GM18867 (cell line): ENCODE measurements around the gene CUX1.
A peak's percentile ranks its signal among the peaks of the same experiment; 100 is the strongest.
"Not testable (repeated sequence)": the region's sequence is repeated elsewhere in the genome, so short reads cannot be mapped to it uniquely, and the experiment has no call there.

Experiments
- ATAC-seq: cut with Tn5 transposase; IDR thresholded peaks from one replicate; pipeline ENCODE4 v1.9.1; 2021; ENCODE audit warnings: mild to moderate bottlenecking, moderate library complexity; ENCODE audit not compliant: unreplicated experiment

Gene CUX1

DNA sequence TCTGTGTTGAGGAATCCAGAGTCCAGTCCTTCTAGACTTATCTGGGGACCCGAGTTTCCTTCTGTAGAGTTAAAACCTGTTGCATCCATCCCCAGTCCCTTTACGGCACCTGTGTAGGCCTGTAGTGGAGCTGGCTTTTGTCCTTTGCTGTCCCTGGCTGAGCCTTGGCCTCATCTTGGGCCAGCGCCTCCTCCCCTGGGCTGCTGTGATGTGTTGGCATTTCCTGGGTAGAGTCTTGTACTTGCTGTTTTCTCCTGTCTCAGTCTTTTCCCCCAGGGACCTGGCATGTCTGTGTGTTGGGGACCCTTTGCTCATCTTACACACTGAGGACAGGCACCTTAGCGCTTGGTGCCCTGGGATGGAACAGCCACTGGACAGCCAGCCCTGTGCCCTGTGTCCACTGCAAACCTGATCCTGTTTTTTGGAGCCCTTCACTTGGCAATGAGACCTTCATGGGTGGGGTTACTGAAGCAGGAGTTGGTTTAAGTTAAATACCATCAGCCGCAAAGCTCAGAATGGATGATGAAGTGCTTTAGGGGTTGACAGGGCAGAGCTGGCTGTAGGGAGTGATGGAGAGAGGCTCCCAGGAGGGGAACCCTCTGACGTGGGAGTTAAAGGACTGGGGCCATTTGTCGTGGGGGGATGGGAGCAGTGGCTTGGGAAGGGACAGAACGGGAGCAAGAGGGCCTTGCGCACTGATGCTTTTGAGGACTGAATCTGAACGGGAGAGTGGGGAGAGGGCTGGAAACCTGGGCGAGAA lies 50.9 kb downstream of the CUX1 start:
- no peak for ATAC-seq

DNA sequence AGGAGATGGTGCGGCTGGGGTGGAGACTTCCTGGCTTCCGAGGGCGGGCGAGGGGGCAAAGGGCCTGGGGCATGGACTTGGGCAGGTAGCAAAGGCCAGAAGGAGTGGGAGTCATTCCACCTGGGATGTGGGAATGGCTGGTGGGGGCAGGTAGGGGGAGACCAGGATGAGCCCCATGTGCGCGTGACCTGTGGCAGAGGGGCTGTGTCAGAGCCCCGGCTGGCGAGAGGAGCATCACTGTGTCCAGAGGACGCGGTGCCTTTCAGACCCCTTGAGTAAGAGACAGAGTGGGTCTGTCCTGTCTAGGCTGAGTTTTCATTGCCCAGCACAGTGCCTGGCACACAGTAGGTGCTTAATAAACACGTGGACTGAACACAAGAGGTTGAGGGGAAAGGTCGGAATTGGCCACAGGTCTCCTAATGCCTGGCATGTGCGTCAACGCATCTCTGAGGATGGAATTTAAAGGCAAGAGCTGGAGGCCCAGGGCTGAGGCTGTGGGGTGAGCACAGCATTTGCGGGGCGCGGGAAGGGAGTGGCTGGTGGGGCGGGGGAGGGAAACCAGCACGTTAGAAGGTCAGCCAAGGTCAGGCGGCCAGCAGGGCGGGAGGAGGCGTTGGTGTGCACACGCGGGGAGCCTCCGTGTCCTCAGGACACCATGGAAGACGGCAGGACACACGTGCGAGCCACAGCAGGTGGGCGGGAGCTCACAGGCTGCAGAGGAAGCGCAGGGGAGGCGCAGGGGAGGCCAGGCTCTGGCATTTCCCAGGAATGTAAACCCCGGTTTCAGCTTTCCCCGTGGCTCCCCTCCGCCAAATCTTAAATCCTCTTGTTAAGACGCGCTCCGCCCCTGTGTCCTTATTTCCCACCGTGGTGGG lies 51.8 kb downstream of the CUX1 start:
- ATAC-seq: no peak

DNA sequence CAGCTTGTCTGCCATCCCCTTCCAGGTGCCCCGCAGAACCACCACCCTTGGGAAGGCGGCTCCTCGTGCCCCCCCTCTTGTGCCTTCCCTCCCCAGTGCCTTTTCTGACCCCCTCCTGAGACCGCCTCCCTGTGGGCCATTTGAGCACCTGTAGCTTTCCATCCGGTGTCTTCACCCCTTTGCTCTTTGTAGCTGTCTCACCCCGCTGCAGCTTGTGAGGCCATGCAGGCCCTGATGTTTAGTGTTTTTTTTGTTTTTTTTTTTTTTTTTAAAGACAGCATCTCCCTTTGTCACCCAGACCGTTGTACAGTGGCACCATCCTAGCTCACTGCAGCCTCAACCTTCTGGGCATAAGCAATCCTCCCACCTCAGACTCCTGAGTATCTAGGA lies 52.5 kb downstream of the CUX1 start:
- ATAC-seq: no peak

DNA sequence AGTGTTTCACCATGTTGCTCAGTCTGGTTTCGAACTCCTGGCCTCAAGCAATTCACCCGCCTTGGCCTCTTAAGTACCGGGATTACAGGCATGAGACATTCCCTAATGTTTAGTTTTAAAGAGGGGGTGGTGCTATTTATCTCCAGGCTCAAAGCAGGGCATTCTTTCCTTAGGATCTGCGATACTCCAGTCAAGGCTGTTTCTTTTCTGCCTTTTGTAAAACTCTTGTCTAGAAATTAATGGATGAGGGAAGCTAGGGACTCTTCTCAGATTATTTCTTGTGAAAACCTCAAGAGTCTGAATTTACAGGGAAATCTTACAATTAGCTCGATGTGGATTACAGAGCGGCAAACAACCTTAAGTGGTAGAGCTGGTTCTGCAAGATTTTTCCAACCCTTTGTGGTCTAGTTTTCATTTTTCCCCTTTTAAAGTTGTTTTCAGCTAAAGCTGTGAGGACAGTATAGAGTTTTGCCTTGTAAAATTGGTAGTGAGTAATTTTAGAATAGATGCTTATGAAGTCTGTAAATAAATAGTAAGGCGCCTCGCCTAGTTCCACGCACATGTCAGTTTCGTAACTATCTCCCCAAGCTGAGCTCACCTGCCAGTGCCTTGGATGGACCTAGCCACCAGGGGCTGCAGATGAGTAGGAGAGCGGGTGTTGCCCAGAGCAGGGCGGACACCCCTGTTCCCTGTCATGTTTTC lies 53.1 kb downstream of the CUX1 start:
- ATAC-seq: no peak

DNA sequence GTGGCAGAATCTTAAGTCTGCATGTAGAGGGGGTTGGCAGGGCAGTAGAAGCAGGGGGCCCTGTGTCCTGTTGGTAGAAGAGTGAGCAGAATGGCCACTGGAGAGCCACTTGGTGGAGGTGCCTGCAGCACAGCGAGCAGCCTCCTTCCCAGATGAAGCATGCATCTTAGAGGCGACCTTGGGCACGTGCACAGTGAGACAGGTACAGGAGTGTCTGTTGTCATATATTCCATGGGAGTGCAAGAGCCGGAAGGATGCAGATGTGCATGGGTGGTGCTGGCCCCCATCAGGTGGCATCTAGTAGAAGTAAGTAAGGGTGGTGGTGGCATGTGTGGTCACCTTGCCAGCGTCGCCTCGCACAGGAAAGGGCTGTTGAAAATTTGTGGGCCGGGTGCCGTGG lies 53.9 kb downstream of the CUX1 start:
- no peak for ATAC-seq

DNA sequence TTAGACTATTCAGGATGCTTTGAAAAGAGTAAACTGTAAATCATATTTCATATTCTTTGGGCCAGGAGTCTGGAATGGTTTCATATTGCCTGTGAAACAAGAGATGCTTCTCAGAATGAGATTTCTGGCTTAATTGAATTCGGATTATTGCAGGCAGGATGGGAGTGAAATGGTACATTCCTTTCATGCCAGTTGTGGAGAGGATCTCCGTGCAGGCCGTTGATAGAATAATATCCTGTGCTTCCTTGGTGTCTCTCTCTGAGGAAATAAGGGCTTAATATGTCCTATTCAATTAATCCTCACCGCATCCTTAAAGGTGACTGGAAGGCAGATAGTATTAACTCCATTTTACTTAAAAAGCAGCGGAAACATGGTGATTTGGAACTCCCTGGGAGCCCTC lies 56.6 kb downstream of the CUX1 start:
- no peak for ATAC-seq

DNA sequence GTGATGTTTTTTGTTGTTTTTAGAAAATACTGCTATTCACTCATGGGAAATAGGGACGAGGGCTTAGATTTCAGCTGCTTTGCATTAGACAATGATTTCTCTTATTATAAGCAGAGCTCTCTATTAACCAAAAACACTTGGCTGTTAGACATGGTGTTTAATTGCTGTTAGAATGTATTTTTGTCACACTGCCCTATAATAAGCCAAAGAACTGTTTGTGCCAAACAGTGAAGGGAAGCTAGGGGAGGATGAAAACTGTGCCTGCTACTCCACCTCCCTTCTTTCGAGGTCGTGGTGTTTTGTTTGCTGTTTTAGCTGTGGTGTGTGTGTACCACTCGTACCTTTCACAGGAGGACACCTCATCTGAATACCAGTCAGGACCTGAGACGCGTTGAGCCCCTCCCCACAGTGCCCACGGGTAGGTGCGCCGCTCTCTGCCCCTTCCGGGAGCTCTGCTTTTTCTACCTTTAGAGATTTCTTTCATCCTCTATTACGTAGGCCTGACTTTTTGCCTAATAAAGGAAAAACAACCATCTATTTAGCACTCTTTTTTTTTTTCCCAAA lies 57.9 kb downstream of the CUX1 start:
- ATAC-seq: no peak

DNA sequence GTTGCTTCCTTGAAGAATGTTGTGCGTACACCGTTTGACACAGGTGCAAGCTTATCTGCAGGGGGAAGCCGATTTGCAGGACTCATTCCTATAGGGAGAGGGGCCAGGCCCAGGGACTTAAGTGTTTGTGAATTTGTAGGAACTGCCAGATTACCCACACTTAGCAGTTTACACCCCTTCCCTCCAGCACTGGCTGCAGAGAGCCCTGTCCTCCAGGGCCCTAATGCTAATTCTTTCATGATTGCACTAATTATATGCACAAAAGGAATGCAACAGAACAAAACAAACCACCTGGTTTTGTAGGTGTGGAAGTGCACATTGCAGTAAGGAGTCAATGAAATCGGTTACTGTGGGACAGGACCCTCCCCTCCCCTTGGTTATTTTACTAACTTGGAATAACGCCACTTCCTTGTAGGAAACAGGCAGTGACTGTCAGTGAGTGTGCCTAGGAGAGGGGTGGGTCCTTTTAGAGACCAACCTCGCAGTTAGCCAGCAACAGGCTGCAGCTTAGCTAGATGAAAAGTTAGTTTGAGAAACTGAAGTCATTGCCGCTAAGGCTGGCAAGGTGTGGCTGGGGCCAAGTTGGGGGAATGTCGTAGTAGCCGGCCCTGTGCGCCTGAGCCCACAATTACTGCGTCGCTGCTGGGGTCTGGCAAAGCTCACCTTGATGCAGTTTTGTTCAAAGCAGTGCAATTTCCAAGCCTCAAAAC lies 60.6 kb downstream of the CUX1 start:
- no peak for ATAC-seq

DNA sequence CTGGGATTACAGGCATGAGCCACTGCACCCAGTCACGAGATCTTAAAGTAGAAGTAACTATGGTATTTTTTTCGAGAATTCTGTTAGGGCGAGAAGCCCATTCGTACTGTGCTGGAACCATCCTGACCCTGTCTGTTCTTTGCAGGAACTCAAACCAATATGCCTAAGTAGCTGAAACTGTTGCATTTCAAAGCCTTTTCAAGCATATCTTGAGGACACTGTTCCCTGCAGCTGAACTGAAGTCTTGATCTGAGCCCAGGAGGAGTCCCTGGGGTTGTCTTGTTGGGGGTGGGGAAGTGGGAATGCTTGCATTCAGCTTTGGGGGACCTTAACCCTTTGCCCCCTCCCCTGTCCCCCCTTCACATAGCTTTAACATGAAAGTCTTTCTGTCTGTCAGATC lies 61.5 kb downstream of the CUX1 start:
- no peak for ATAC-seq

DNA sequence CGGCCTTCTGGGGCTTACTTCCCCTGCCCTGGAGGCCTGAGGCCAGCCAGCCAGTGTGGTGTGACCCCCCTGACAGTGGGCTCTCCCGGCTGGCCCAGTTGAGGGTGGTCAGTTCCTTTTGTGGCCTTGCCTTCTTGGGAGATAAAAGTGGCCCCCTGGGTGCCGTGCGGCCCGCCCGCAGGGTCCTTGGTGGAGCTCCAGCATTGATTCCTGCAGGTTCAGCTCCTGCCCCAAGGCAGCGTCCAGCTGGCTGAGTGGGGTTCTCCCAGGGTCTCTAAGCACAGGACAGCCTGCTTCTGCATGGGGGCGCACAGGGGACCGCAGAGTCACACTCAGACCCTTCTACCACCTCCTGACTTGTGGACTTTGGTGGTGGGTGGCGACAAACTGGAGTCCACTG lies 62.1 kb downstream of the CUX1 start:
- no peak for ATAC-seq

DNA sequence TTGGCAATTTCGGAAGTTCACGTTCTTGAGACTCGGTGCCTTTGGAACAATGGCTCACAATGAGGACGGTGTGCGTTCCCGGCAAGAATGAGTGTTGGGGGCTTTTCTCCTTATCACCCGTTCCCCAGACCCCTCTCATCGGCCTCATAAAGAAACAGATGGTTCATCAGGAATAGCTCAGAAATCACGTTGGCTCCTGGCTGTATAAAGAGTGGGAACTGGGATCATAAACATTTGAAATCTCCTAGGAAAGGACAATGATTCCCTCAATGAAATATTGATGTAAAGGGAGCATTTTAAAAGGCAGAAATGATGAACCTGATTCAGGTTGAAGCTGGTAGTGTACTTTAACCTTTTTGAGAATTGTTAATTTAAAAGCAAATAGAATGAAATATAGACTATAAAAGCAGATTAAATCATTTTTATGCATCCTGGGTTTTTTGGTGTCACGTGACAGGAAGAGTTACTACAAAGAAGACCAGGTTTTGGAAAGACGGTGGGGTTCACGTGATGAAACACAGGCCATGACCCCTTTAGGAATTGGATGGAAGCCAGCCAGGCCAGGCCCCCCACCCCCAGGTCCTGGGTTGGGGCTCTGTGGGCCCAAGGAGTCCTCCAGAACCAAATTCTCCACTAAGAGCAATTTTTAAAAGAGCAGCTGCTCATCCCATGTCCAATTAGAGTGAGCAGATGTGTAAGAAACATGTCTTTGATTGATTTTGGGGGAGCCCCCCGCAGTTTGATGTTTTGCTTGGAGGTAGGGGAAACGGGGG lies 63.0 kb downstream of the CUX1 start:
- ATAC-seq: no peak

DNA sequence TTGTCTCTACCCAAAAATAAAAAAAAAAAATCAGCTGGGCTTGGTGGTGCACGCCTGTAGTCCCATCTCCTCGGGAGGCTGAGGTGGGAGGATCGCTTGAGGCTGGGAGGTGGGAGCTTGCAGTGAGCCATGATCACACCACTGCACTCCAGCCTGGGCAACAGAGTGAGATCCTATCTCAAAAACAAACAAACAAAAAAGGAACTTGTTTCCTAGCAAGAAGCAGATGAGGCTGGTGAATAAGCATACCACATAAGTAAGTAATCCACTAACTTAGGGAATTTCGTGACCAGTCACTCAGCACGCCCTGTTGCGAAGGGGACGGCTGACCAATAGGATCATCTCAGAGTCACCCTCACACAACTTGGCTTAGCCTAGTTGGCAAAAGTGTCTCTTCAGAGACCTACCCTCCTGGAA lies 64.6 kb downstream of the CUX1 start:
- ATAC-seq: no peak

DNA sequence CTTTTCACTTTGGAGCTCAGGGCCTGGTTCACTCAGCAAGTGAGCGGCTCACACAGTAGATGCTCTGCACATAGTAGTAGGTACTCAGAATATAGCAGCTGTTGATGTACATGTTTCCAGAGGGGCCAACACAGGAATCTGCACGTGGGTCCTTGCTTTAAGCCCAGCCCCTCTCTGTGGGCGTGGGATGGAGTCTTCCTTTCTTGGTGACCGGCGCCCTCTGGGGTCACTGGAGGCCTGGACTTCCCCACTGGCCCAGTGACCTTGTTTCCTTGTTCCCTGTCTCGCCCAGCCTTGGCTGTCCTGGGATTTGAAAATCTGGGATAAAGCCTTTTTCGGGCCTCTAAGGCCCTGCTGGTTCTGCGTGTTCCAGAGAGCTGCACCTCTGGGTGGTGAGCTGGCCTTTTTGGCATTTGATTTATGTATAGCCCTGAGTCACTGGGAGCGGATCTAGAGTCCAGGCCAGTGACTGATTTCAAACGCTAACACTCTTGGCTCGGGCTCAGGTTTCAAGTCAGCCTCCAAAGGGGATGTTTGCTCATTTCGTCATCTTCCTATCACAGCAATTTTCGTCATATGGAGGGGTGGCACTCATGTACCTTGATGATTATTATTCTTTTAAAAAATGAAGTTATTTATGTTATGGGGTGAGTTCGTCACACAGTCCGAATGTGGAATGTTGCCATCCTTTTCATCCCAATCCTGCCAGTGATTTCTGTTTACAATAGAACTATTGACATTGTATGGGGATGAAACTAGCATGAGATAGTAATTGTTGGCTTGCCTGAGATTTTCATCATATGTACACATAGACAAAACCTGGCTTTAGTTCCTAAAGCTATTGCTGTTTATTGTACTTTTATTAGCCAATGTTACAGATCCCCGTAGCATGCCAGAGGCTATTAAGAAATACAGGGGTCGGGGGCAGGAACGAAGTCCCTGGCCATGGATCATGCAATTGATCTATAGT lies 65.5 kb downstream of the CUX1 start:
- ATAC-seq: no peak

DNA sequence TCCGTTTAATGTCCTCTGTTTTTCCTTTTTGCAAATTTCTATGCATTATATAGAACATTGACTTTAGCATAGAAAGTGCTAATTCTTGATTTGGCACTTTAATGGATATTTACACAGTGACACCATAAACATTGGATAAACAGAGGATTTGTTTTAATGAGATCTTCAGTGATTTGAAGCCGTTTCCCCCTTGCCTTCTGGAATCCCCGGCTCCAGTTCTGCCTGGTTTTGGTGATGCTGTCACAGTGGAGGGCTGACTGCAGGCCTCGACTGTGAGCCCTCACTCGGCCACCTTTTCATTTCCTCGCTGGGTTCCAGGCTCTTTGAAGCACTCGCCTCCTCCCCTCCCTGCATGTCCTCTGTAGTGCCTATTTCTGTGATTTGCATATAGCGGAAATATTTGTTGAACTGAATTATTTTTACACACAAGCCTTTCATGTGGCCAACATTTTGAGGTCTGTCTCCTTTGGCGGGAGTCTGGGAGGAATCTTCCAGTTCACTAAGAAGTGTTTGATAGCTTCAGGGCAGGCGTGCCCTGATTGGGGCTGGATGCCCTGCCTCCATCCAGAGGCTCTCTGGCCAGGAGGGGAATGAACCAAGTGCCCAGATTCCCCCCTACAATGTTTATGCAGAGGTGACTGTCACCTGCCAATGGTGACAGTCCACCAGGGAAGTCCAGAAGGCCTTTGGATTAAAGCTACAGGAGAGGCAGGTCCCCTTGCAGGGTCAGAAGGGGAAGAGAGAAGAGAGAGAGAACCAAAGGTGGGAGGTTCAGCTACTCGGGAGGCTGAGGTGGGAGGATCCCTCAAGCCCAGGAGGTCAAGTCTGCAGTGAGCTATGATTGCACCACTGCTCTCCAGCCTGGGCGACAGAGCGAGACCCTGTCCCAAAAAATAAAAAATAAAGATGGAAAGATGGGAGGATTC lies 67.5 kb downstream of the CUX1 start:
- peak; percentile 58 for ATAC-seq

DNA sequence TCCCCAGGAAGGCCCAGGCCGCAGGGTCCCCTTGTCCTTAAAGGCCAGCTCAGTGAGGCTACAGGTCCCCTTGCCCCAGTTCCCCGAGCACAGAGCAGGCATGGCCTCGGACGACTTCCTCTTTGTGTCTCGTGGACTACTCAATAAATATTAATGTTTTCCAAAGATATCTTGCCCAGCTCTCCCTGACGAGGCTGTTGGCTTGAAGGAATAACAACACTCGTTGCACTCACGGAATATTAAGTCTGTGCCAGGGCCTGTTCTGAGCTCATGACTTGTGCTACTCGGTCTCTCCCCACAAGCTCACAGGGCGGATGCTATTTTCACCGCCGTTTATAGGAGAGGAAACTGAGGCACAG lies 68.2 kb downstream of the CUX1 start:
- ATAC-seq: no peak

DNA sequence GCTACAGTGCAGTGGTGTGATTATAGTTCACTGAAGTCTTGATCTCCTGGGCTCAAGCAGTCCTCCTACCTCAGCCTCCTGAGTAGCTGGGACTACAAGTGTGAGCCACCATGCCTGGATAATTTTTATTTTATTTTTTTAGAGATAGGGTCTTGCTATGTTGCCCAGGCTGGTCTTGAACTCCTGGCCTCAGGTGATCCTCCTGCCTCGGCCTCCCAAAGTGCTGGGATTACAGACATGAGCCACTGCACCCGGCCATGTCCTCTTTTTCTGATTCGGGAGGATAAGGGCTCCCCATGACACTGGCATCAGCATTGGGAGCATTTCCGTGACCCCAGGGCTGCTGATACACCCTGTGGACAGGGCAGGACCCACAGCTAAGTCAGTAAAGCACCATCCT lies 69.9 kb downstream of the CUX1 start:
- ATAC-seq: not testable (repeated sequence)

DNA sequence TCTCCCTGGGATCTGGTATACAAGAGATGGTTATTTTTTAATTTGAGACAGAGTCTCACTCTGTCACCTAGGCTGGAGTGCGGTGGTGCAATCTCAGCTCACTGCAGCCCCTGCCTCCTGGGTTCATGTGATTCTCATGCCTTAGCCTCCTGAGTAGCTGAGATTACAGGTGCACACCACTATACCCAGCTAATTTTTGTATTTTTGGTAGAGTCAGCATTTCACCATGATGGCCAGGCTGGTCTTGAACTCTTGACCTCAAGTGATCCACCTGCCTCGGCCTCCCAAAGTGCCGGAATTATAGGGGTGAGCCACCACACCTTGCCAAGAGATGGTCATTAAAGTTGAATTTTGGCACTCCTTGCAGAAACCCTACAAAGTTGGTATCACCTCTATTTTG lies 71.1 kb downstream of the CUX1 start:
- not testable (repeated sequence) for ATAC-seq
